ENCODE measurements around the gene MIF4GD.

MIF4GD gene

DNA sequence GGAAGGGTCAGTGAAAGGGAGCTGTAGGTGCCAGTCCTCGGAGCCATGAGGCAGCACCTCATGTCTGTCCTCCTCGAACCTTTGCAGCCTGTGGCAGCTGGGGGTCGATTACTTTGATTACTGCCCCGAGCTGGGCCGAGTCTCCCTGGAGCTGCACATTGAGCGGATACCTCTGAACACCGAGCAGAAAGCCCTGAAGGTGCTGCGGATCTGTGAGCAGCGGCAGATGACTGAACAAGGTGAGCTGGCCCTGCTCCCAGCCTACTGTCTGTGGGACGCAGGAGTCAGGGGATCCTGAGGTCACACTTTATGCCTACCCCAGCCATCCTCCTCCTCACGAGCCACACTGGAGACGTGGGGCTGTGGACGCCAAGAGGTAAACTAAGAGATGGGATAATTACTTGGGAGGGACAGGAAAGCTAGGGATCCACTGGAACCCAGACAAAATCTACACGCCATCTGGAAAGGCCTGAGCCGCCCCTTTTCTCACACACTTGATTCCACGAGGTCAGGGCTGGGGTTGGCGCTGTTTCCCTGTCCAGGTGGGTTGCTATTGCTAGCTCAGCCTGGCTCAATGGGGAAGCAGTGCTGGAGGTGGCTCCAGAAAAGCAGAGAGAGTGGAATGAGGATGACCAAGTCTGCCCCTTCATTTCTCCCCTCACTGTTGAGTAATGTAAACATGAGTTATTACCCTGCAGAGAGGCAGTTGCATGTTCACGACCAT is 39.1 kb downstream of the MIF4GD start:
- DNase-seq: no peak

DNA sequence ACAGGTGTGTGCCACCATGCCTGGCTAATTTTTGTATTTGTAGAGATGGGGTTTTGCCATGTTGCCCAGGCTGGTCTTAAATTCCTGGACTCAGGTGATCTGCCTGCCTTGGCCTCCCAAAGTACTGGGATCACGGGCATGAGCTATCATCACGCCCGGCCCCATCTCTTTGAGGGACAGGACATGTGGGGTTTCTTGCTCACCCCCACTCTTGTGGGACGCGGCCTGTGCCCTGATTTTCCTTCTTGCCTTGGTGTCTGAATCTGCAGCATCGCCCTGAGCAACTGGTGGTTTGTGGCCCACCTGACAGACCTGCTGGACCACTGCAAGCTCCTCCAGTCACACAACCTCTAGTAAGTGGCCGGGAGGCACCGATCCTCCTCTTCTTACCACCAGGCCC is 40.0 kb downstream of the MIF4GD start:
- no peak for DNase-seq

DNA sequence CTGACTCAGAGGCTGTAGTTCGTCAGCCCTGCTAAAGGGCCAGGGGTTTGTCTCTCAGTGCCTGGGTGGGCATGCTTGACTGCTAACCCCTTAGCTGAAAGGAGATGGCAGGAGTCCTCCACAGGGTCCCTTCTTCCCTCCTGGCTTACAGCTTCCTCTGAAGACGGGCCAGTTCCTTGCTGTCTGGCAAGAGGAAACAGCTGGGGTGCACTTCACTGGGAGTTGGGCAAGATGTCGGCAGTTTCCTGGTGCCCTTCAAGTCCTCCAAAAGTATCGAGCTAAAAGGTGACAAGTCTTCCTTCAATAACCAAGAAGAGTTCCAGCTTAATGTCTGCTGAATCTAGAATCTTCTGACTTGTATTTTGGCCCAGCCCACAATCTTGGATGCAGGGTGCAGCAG is 42.2 kb downstream of the MIF4GD start:
- DNase-seq: no peak

DNA sequence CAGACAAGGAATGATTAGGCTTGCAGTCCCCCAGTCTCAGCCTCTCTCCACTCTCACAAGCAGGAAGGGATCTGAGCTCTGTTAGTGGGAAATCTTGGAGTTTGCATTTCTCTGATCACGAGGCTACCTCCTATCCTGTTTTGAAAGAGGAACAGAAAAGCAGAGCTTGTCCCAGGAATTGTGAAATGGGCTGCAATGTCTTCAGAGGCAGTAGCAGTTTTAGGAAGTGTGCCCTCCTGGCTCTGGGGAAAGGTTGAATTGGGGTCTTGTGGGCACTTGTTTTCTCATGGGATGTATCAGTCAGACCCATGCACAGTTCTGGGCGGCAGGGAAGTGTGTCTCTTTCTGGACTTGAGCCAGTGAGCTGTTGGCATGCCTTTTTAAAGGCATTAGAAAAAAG is 42.7 kb downstream of the MIF4GD start:
- DNase-seq: no peak

DNA sequence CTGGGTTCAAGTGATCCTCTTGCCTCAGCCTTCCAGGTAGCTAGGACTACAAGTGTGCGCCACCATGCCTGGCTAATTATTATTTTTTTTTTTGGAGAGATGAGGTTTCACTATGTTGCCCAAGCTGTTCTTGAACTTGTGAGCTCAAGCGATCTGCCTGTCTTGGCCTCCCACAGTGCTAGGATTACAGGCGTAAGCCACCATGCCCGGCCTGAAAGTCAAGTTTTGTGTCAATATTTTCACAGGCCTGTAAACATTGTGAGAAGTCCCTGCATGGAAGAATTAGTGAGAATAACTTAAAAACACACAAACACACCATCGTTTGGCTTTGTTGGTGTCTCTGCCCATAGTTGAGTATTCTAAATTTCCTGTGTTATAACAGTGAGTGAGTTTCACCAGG is 43.3 kb downstream of the MIF4GD start:
- DNase-seq: no peak

DNA sequence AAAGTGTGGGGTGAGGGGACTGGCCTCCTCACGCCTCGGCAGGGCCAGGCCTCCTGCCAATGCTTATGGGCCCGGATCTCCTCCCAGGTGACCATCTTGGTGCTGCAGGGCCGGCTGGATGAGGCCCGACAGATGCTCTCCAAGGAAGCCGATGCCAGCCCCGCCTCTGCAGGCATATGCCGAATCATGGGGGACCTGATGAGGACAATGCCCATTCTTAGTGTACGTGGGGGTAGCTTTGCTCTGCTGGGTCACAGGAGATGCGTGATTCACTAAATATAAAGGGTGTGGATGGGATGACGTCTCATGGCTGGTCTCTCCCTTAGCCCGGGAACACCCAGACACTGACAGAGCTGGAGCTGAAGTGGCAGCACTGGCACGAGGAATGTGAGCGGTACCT is 46.0 kb downstream of the MIF4GD start:
- DNase-seq: no peak

DNA sequence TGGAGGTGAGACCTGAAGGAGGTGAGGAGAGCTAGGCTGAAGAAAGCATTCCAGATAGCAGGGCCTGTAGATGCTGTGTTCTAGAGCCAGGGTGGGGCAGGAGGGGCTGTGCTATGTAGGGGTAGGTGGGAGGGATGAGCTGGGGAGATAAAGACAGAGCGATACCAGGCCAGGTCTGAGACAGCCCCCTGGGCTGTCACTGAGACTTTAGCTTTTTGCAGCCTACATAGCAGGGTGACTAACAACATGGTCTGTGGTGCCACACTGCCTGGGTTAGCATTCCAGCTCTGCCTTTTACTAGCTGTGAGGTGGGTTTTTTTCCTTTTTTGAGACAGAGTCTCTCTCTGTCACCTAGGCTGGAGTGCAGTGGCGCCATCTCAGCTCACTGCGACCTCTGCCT is 51.2 kb downstream of the MIF4GD start:
- DNase-seq: no peak

DNA sequence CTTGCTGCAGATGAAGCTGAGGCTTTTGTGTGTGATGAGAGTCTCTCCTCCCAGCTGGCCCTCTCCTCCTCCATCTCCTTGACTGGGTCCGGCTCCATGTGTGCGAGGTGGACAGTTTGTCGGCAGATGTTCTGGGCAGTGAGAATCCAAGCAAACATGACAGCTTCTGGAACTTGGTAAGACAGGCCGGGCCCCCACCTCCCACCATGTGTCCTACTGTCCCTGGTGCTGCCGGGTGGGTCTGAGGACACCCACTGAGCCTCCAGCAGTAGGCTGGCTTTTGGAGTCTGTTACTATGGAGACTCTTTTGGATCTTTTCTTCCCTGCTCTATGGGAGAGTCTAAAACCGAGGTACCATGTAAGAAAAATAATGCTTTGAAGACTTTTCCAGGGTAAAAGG is 52.9 kb downstream of the MIF4GD start:
- no peak for DNase-seq

All from fibroblast of skin of scalp (primary cell).